ENCODE data around the gene FMO2.

GRCh38 chr1:171222936-171223335 lies 37.8 kb downstream of the FMO2 start:
- TF ChIP-seq YY1 (IDR thresholded peaks at IDR 0.05; ENCODE audit: insufficient read depth, insufficient read length): no peak
- no peak for TF ChIP-seq SUZ12 (IDR thresholded peaks at IDR 0.05; ENCODE audit: extremely low read depth, insufficient read depth, insufficient read length)
- no peak for TF ChIP-seq ZNF274 (IDR thresholded peaks at IDR 0.05; ENCODE audit: low read depth, low read length)
